Parietal lobe (tissue), 1 donor: ENCODE data around the gene SLC17A3. TPM values are rescaled to one million over a fixed set of nuclear protein-coding genes. Genes with fewer than 3 reads are reported as not detected.

Source experiments
- total RNA-seq: library from RNA; depleted of rRNA; stranded (reverse); fragments of >200 nt; gene quantifications from one replicate; pipeline ENCODE4 v1.2.3, GENCODE V29; 2014

Gene SLC17A3, protein sequence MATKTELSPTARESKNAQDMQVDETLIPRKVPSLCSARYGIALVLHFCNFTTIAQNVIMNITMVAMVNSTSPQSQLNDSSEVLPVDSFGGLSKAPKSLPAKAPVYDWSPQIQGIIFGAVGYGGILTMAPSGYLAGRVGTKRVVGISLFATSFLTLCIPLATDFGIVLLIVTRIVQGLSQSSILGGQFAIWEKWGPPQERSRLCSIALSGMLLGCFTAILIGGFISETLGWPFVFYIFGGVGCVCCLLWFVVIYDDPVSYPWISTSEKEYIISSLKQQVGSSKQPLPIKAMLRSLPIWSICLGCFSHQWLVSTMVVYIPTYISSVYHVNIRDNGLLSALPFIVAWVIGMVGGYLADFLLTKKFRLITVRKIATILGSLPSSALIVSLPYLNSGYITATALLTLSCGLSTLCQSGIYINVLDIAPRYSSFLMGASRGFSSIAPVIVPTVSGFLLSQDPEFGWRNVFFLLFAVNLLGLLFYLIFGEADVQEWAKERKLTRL
- total RNA-seq, result not detected

DNA sequence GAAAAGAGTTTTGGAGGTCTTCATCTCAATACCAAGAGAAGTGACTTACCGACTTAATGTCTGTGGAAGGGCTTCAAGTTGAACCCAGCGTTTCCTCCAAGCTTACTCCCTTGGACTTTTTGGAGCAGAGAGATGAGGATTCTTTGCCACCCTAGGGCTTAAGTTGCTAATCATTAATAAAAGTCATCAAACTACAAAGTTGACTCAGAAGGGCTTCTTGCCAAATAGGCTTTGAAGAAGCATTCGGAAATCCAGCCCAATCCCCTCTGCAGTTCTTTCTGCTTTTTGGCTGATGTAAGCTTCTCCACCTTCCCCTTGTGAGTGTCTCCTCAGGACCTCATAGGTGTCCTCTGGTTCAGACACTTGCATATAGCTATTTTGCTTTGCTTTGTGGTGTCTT is at the start of gene SLC17A3:
Gene SLC17A3, minus strand, starts transcription at position 126 of the 400 bp plus-strand sequence. CDS start 5,856 bp downstream, outside the sequence.

DNA sequence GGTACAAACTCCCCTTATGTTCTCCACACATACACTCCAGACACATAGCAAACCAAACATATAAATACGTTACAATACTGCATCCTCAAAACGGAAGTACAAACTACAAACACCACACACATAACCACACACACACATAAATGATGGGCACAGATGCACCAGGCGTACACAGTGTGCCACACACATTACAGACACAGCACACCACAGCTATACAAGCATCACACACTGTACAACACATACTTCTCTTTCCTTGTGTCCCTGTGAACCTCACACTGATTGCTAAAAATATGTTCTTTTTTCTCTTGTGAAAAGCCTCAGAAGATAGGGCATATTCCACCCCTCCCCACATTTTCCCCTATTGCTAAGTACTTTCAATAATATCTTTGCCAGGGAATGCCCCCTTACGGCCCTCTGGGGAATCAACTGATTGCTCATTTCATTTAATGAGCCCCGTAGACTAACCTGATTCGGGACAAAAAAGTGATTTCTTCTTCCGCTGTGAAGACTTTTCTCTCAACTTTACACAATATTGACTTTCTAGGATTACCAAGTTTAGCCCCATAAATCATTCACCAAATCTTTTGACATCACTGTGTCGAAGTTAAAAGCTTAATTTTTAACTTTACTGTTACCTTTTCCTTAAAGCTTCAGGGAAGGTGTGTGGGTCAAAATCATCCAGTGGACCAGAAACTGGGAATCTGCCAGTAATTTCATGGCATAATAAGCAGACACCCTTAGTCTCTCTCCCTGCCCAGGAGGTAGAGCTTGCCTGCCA is 42.3 kb downstream of the SLC17A3 start, which contains the start of gene SLC17A1:
Gene SLC17A1, minus strand, starts transcription at position 521 of the 775 bp plus-strand sequence. CDS start 1,495 bp downstream, outside the sequence.

Other genes starting within 250 kb of the SLC17A3 start
- gene SCGN, start 222.0 kb downstream of the SLC17A3 start, total RNA-seq, result 17.2 TPM
- 0.31 TPM for gene SLC17A4, start 119.5 kb downstream of the SLC17A3 start, total RNA-seq
- gene SLC17A1, start 42.2 kb downstream of the SLC17A3 start, total RNA-seq, result not detected
- gene SLC17A2, start 56.4 kb upstream of the SLC17A3 start, total RNA-seq, result not detected
- gene TRIM38, start 88.6 kb upstream of the SLC17A3 start, total RNA-seq, result 0.31 TPM
- gene HFE, start 213.2 kb upstream of the SLC17A3 start, total RNA-seq, result 0.31 TPM